CD14-positive monocyte (primary cell): ENCODE measurements around the gene GNL3. TPM values are rescaled to one million over a fixed set of nuclear protein-coding genes. Genes with fewer than 3 reads are reported as not detected.

ENCODE experiments used
- DNase-seq, 3 donors: peaks; one replicate each; pipeline ENCODE4 v3.0.0-alpha.2; 2011 to 2022
- H2AFZ ChIP-seq: 2 replicates; pipeline ENCODE4 v1.6.0; 2012; ENCODE audit warnings: mild to moderate bottlenecking, low read depth, low read length, inconsistent platforms; ENCODE audit not compliant: insufficient read depth, poor library complexity, severe bottlenecking
- H3K27ac ChIP-seq, 2 donors: 1 replicate in 1 of 2; 2 replicates in 1 of 2; pipeline ENCODE4 v1.5.1; 2012 to 2013; ENCODE audit warnings: low read length in 2 of 2, control low read depth in 1 of 2, inconsistent platforms in 1 of 2, low read depth in 1 of 2, mild to moderate bottlenecking in 1 of 2
- H3K27me3 ChIP-seq, 2 donors: one replicate each; pipeline versions ENCODE4 v1.6.0 to v1.6.1; 2011 to 2013; ENCODE audit warnings: low read length in 2 of 2; ENCODE audit not compliant: control insufficient read depth in 2 of 2, insufficient read depth in 2 of 2
- H3K36me3 ChIP-seq, 2 donors: replicated peaks in 1 of 2; 1 replicate in 1 of 2; 2 replicates in 1 of 2; pipeline versions ENCODE4 v1.5.1 to v1.6.1; 2012 to 2013; ENCODE audit warnings: low read length in 2 of 2, control low read depth in 1 of 2, inconsistent platforms in 1 of 2, mild to moderate bottlenecking in 1 of 2; ENCODE audit not compliant: insufficient read depth in 2 of 2, control insufficient read depth in 1 of 2
- H3K4me1 ChIP-seq, 2 donors: 1 replicate in 1 of 2; 2 replicates in 1 of 2; pipeline versions ENCODE4 v1.5.1 to v1.6.1; 2012 to 2013; ENCODE audit warnings: low read length in 2 of 2, control low read depth in 1 of 2, inconsistent platforms in 1 of 2, mild to moderate bottlenecking in 1 of 2, moderate library complexity in 1 of 2; ENCODE audit not compliant: insufficient read depth in 2 of 2, control insufficient read depth in 1 of 2
- H3K4me2 ChIP-seq: replicated peaks from 2 replicates; pipeline ENCODE3; 2012; ENCODE audit warnings: low read length, moderate library complexity, mild to moderate bottlenecking; ENCODE audit not compliant: poor library complexity, severe bottlenecking; ENCODE audit errors: extremely low read depth
- H3K4me3 ChIP-seq, 3 experiments: fragments of 200-600 bp in 1 of 3; sonication (generic) in 1 of 3; replicated peaks in 1 of 3; 1 replicate in 2 of 3; 2 replicates in 1 of 3; pipeline ENCODE4 v1.5.1; 2011 to 2013; ENCODE audit warnings: low read length in 3 of 3, mild to moderate bottlenecking in 3 of 3, control low read depth in 2 of 3, low read depth in 2 of 3, inconsistent platforms in 1 of 3, moderate library complexity in 1 of 3
- H3K79me2 ChIP-seq: 2 replicates; pipeline ENCODE4 v1.6.0; 2012; ENCODE audit warnings: mild to moderate bottlenecking, control low read depth, inconsistent platforms, low read length, moderate library complexity; ENCODE audit not compliant: insufficient read depth
- H3K9ac ChIP-seq: 2 replicates; pipeline ENCODE4 v1.6.0; 2017; ENCODE audit warnings: low read length, mild to moderate bottlenecking; ENCODE audit not compliant: insufficient read depth, poor library complexity, severe bottlenecking
- H3K9me3 ChIP-seq, 2 donors: replicated peaks in 1 of 2; 1 replicate in 1 of 2; 2 replicates in 1 of 2; pipeline versions ENCODE4 v1.5.1 to v1.6.1; 2012 to 2013; ENCODE audit warnings: low read length in 2 of 2, control low read depth in 1 of 2; ENCODE audit not compliant: control insufficient read depth in 1 of 2, insufficient read depth in 1 of 2
- H4K20me1 ChIP-seq: 2 replicates; pipeline ENCODE4 v1.6.0; 2012; ENCODE audit warnings: mild to moderate bottlenecking, low read length, control low read depth, moderate library complexity; ENCODE audit not compliant: insufficient read depth
- H3K27ac Mint-ChIP-seq, 7 donors: one replicate each; pipeline ENCODE4 v1.8.0; 2020; ENCODE audit warnings: mild to moderate bottlenecking in 7 of 7, mixed read lengths in 7 of 7, moderate library complexity in 6 of 7, inconsistent platforms in 2 of 7
- H3K27me3 Mint-ChIP-seq, 3 donors: one replicate each; pipeline ENCODE4 v1.8.0; 2021 to 2022; ENCODE audit warnings: low read depth in 3 of 3, mild to moderate bottlenecking in 3 of 3, mixed read lengths in 3 of 3, moderate library complexity in 3 of 3, inconsistent platforms in 1 of 3
- H3K36me3 Mint-ChIP-seq, 2 donors: one replicate each; pipeline ENCODE4 v1.8.0; 2020; ENCODE audit warnings: mixed read lengths in 2 of 2, inconsistent platforms in 1 of 2, mild to moderate bottlenecking in 1 of 2
- H3K4me1 Mint-ChIP-seq: one replicate; pipeline ENCODE4 v1.8.0; 2020; ENCODE audit warnings: mild to moderate bottlenecking, mixed read lengths
- H3K4me3 Mint-ChIP-seq, 2 donors: one replicate each; pipeline ENCODE4 v1.8.0; 2020; ENCODE audit warnings: mild to moderate bottlenecking in 2 of 2, mixed read lengths in 2 of 2, moderate library complexity in 1 of 2
- H3K9me3 Mint-ChIP-seq, 7 donors: one replicate each; pipeline ENCODE4 v1.8.0; 2020 to 2022; ENCODE audit warnings: mixed read lengths in 7 of 7, mild to moderate bottlenecking in 6 of 7, moderate library complexity in 6 of 7, inconsistent platforms in 2 of 7
- WGBS: methylation state at CpG from one replicate; pipeline ENCODE4 v1.1.5; 2013; ENCODE audit warnings: missing lambda C conversion rate; ENCODE audit not compliant: insufficient coverage; 5-methylcytosine and 5-hydroxymethylcytosine counted together
- intact Hi-C, 2 donors: fragments of 100-400 bp; cut with micrococcal nuclease; formaldehyde crosslinking; loops; one replicate each; pipeline versions ENCODE4 v1.15.0 to v1.15.1; 2023
- polyA plus RNA-seq, 3 donors: library from polyadenylated mRNA; depleted of rRNA in 1 of 3; unstranded in 2 of 3; stranded (reverse) in 1 of 3; fragments of 300-500 nt in 2 of 3; fragments of >200 nt in 1 of 3; fragmentation: Illumina TruSeq in 2 of 3; gene quantifications; 1 replicate in 2 of 3; 2 replicates in 1 of 3; pipeline ENCODE4 v1.2.3, GENCODE V29; 2012 to 2021
- small RNA-seq: library from RNA; depleted of rRNA; stranded (forward); fragments of <200 nt; gene quantifications from one replicate; pipeline ENCODE3, GENCODE V24; 2012; ENCODE audit warnings: low read depth; ENCODE audit not compliant: insufficient read length
- TF ChIP-seq, protein P1 (sequence below): fragments of 200-600 bp; IDR thresholded peaks from one replicate; pipeline ENCODE4 v1.8.0; 2022; ENCODE audit warnings: antibody characterized with exemption, mild to moderate bottlenecking

GNL3 gene
- polyA plus RNA-seq, 3 donors = 13.4 to 18.7 (median 16.7) TPM

GRCh38 chr3:52743721-52744120, 57.9 kb downstream of the GNL3 start:
- 75% methylated on average over 1 of the region's 2 CpGs for WGBS
- Histone ChIP-seq H3K79me2 (no peaks in the 10 kb centered on the region), H3K36me3 (peaks cover 78 to 92% of the 10 kb centered on the region in 2 donors), H3K9ac (no peak overlapping the region), H2AFZ (no peak overlapping the region), H3K4me3 (no peak overlapping the region), H3K27me3 (no peaks in the 10 kb centered on the region), H3K27ac (no peak overlapping the region), H3K9me3 (no peaks in the 10 kb centered on the region), H3K4me2 (no peak overlapping the region), H4K20me1 (no peaks in the 10 kb centered on the region), H3K4me1 (no peaks in the 10 kb centered on the region)
- Mint-ChIP-seq H3K4me1 (no peaks in the 10 kb centered on the region), H3K27me3 (peaks cover 0 to 1% (median 0%) of the 10 kb centered on the region in 3 donors), H3K9me3 (no peaks in the 10 kb centered on the region), H3K27ac (peak overlapping the region in 3 of 7 donors; percentile 57 to 64 (median 58)), H3K4me3 (no peak overlapping the region), H3K36me3 (peaks cover 77 to 91% of the 10 kb centered on the region in 2 donors)
- DNase-seq = no peak
- intact Hi-C loops = loop anchor here (2.0 to 10.0 kb wide), 4 partner anchors 55 to 331 kb away; no protein-coding TSS in a partner anchor
- TF ChIP-seq, protein P1, sequence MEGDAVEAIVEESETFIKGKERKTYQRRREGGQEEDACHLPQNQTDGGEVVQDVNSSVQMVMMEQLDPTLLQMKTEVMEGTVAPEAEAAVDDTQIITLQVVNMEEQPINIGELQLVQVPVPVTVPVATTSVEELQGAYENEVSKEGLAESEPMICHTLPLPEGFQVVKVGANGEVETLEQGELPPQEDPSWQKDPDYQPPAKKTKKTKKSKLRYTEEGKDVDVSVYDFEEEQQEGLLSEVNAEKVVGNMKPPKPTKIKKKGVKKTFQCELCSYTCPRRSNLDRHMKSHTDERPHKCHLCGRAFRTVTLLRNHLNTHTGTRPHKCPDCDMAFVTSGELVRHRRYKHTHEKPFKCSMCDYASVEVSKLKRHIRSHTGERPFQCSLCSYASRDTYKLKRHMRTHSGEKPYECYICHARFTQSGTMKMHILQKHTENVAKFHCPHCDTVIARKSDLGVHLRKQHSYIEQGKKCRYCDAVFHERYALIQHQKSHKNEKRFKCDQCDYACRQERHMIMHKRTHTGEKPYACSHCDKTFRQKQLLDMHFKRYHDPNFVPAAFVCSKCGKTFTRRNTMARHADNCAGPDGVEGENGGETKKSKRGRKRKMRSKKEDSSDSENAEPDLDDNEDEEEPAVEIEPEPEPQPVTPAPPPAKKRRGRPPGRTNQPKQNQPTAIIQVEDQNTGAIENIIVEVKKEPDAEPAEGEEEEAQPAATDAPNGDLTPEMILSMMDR = no peak

Small RNA genes within 50 kb of the gene (small RNA-seq; reads per million reads assigned to genes)
- gene AC006254.2 (not detected), gene RF00569 (5,866 reads per million, percentile 100 among the genes with 10 or more reads in this experiment), gene RF01183 (not detected), gene SNORD19 (not detected), gene SNORD19B (not detected), gene SNORD69 (3,279 reads per million, percentile 99 among the genes with 10 or more reads in this experiment)

Other genes with a start within 250 kb of the GNL3 start
- under 1 TPM in 1 of 3 donors, not detected in 2; 0.03 TPM for gene SEMA3G, start 240.9 kb upstream of the GNL3 start, polyA plus RNA-seq
- gene TNNC1, start 232.0 kb upstream of the GNL3 start, polyA plus RNA-seq = not detected
- 100 to 1,000 TPM in 1 of 3 donors, 10 to 100 TPM in 1, 1 to 10 TPM in 1; 9.7 to 106 (median 13.1) TPM for gene NISCH, start 230.4 kb upstream of the GNL3 start, polyA plus RNA-seq
- gene STAB1, start 190.7 kb upstream of the GNL3 start, polyA plus RNA-seq = 100 to 1,000 TPM in 1 of 3 donors, 10 to 100 TPM in 1, 1 to 10 TPM in 1; 3.8 to 535 (median 15.8) TPM
- 10 to 100 TPM in 1 of 3 donors, under 1 TPM in 2; 0.66 to 28.4 (median 0.67) TPM for gene NT5DC2, start 152.2 kb upstream of the GNL3 start, polyA plus RNA-seq
- 10 to 100 TPM in 2 of 3 donors, 1 to 10 TPM in 1; 1.4 to 52.1 (median 43.3) TPM for gene UQCC5, start 149.4 kb upstream of the GNL3 start, polyA plus RNA-seq
- 10 to 100 TPM; 26.1 to 72.9 (median 38.0) TPM for gene PBRM1, start 119 bp upstream of the GNL3 start, polyA plus RNA-seq
- 10 to 100 TPM; 27.3 to 34.8 (median 34.8) TPM for gene GLT8D1, start 19.8 kb downstream of the GNL3 start, polyA plus RNA-seq
- 100 to 1,000 TPM in 2 of 3 donors, 10 to 100 TPM in 1; 99.0 to 242 (median 228) TPM for gene SPCS1, start 20.1 kb downstream of the GNL3 start, polyA plus RNA-seq
- gene NEK4, start 84.9 kb downstream of the GNL3 start, polyA plus RNA-seq = 10 to 100 TPM; 13.7 to 17.5 (median 17.4) TPM
- gene ITIH1, start 91.6 kb downstream of the GNL3 start, polyA plus RNA-seq = 1 to 10 TPM in 2 of 3 donors, under 1 TPM in 1; 0.75 to 4.4 (median 1.3) TPM
- gene ITIH3, start 108.8 kb downstream of the GNL3 start, polyA plus RNA-seq = under 1 TPM in 1 of 3 donors, not detected in 2; 0.07 TPM
- 10 to 100 TPM in 1 of 3 donors, under 1 TPM in 1, not detected in 1; 0.59 to 47.7 TPM for gene ITIH4, start 144.6 kb downstream of the GNL3 start, polyA plus RNA-seq
- gene MUSTN1, start 149.0 kb downstream of the GNL3 start, polyA plus RNA-seq = 10 to 100 TPM in 1 of 3 donors, under 1 TPM in 1, not detected in 1; 0.29 to 13.7 TPM
- 10 to 100 TPM in 2 of 3 donors, 1 to 10 TPM in 1; 8.9 to 49.9 (median 11.7) TPM for gene STIMATE, start 211.5 kb downstream of the GNL3 start, polyA plus RNA-seq